IPS-18a (cell line): Measurements from ENCODE around the gene TMCC3.
A peak's percentile ranks its signal among the peaks of the same experiment; 100 is the strongest.
"Not testable (repeated sequence)": the region's sequence is repeated elsewhere in the genome, so short reads cannot be mapped to it uniquely, and the experiment has no call there.

Experiments
- H3K27ac ChIP-seq: one replicate; pipeline ENCODE4 v1.5.1; 2013; ENCODE audit warnings: low read length
- H3K27me3 ChIP-seq: one replicate; pipeline ENCODE4 v1.6.1; 2013; ENCODE audit warnings: mild to moderate bottlenecking, low read length; ENCODE audit not compliant: control insufficient read depth, insufficient read depth
- H3K36me3 ChIP-seq: one replicate; pipeline ENCODE4 v1.6.1; 2013; ENCODE audit warnings: low read depth, low read length; ENCODE audit not compliant: control insufficient read depth
- H3K4me1 ChIP-seq: one replicate; pipeline ENCODE4 v1.6.1; 2013; ENCODE audit warnings: low read depth, low read length; ENCODE audit not compliant: control insufficient read depth
- H3K4me3 ChIP-seq: one replicate; pipeline ENCODE4 v1.5.1; 2013; ENCODE audit warnings: low read length
- H3K9ac ChIP-seq: one replicate; pipeline ENCODE4 v1.6.1; 2013; ENCODE audit warnings: mild to moderate bottlenecking, low read length, moderate library complexity
- H3K9me3 ChIP-seq: one replicate; pipeline ENCODE4 v1.6.1; 2013; ENCODE audit warnings: low read depth, low read length; ENCODE audit not compliant: control insufficient read depth

Gene TMCC3

GRCh38 chr12:94650143-94651056 lies at the start of gene TMCC3:
TMCC3 (minus strand) TSS chr12:94650557; CDS start chr12:94650430, 127 bp downstream.
- peak within 1 kb of the TSS; percentile 11 for H3K9ac ChIP-seq
- H3K36me3 ChIP-seq: no peaks in the 10 kb centered on the region
- H3K4me3 ChIP-seq: peak within 1 kb of the TSS; percentile 73
- peaks cover 4% of the 10 kb centered on the region for H3K4me1 ChIP-seq
- peaks cover 25% of the 10 kb centered on the region for H3K27me3 ChIP-seq
- H3K9me3 ChIP-seq: no peaks in the 10 kb centered on the region
- no peak within 1 kb of the TSS for H3K27ac ChIP-seq

DNA sequence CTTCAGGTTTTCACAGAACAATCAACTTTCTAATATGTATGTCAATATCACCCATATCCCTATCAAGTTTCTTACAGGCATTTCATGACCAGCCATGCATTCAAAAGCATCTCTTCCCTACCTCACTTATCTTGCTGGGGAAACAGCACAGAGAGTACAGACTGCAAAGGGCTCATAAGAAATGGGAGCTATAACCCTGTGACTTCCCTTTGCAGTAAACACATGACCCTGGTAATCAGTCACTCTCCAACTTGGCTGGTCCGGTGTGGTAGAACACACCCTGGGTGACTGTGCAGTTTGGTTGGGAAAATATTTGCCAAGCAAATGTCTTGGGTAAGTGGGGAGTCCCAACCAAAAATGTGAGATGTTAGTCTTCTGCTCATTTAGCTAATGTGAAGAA lies 49.4 kb upstream of the TMCC3 start:
- Histone ChIP-seq H3K4me1 (no peaks in the 10 kb centered on the region), H3K36me3 (no peaks in the 10 kb centered on the region), H3K27ac (no peak overlapping the region), H3K27me3 (no peaks in the 10 kb centered on the region), H3K4me3 (no peak overlapping the region), H3K9me3 (no peaks in the 10 kb centered on the region), H3K9ac (no peak overlapping the region)

DNA sequence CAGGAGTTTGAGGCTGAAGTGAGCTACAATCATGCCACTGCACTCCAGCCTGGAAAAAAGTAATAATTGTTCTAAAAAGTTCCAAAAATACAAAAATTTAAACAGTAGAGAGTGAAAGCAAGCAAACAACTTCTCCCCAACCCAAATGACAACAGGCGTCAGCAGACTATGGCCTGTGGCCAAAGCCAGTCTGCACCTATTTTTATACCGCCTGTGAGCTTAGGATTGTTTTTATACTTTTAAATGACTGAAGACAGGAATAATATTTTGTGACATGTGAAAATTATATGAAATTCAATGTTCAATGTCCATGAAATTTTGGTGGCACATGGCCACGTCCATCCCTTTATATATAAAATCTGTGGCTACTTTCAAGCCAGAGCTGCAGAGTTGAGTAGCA lies 48.2 kb upstream of the TMCC3 start:
- Histone ChIP-seq H3K36me3 (no peaks in the 10 kb centered on the region), H3K4me1 (no peaks in the 10 kb centered on the region), H3K9me3 (no peaks in the 10 kb centered on the region), H3K9ac (no peak overlapping the region), H3K27me3 (no peaks in the 10 kb centered on the region), H3K27ac (no peak overlapping the region), H3K4me3 (no peak overlapping the region)

DNA sequence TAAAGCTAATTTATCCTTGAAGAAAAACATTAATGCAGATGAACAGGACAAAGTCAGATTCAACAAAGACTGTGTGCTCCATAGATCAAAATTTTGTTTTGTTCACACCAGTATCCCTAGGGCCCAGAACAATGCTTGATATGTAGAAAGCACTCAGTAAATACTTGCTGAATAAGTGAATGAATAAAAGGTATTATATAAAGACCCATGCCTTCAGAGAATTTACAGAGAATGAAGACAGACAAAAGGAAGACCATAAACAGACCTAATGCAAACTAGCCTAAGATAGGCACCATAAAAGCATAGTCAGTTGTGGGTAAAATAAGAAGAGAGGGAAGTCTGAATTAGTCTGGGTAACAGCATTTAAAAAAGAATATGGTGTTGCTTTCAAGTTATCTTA lies 47.3 kb upstream of the TMCC3 start:
- Histone ChIP-seq H3K36me3 (no peaks in the 10 kb centered on the region), H3K4me1 (no peaks in the 10 kb centered on the region), H3K27me3 (no peaks in the 10 kb centered on the region), H3K9ac (no peak overlapping the region), H3K27ac (no peak overlapping the region), H3K4me3 (no peak overlapping the region), H3K9me3 (no peaks in the 10 kb centered on the region)

GRCh38 chr12:94694732-94695131 lies 44.4 kb upstream of the TMCC3 start:
- H3K4me3 ChIP-seq: no peak overlapping the region
- H3K27me3 ChIP-seq: no peaks in the 10 kb centered on the region
- no peaks in the 10 kb centered on the region for H3K9me3 ChIP-seq
- H3K27ac ChIP-seq: no peak overlapping the region
- no peak overlapping the region for H3K9ac ChIP-seq
- no peaks in the 10 kb centered on the region for H3K4me1 ChIP-seq
- H3K36me3 ChIP-seq: no peaks in the 10 kb centered on the region

DNA sequence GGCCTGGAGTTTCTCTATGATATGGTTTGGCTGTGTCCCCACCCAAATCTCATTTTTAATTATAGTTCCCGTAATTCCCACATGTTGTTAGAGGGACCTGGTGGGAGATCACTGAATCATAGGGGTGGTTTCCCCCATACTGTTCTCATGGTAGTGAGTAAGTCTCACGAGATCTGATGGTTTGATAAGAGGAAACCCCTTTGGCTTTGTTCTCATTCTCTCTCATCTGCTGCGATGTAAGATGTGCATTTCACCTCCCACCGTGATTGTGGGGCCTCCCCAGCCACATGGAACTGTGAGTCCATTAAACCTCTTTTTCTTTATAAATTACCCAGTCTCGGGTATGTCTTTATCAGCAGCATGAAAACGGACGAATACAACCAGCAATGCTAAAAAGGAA lies 42.5 kb upstream of the TMCC3 start:
- not testable (repeated sequence) for H3K9ac ChIP-seq

GRCh38 chr12:94690198-94690771 lies 39.9 kb upstream of the TMCC3 start:
- H3K27ac ChIP-seq: no peak overlapping the region
- H3K4me1 ChIP-seq: no peaks in the 10 kb centered on the region
- H3K9me3 ChIP-seq: no peaks in the 10 kb centered on the region
- H3K4me3 ChIP-seq: no peak overlapping the region
- no peaks in the 10 kb centered on the region for H3K27me3 ChIP-seq
- H3K9ac ChIP-seq: no peak overlapping the region
- no peaks in the 10 kb centered on the region for H3K36me3 ChIP-seq

More for the DNA sequence above, 42.5 kb upstream of the TMCC3 start:
- H3K4me3 ChIP-seq, H3K9me3 ChIP-seq, H3K36me3 ChIP-seq, H3K27me3 ChIP-seq, H3K4me1 ChIP-seq, H3K27ac ChIP-seq: not testable (repeated sequence)

- no peaks in the 10 kb centered on the region for H3K4me1 ChIP-seq
- H3K4me3 ChIP-seq: no peak overlapping the region
- H3K9me3 ChIP-seq: no peaks in the 10 kb centered on the region
- no peak overlapping the region for H3K9ac ChIP-seq
- H3K27me3 ChIP-seq: no peaks in the 10 kb centered on the region
- H3K36me3 ChIP-seq: no peaks in the 10 kb centered on the region
- no peak overlapping the region for H3K27ac ChIP-seq
These were observed 39.3 kb upstream of the TMCC3 start for GRCh38 chr12:94689646-94690036.

DNA sequence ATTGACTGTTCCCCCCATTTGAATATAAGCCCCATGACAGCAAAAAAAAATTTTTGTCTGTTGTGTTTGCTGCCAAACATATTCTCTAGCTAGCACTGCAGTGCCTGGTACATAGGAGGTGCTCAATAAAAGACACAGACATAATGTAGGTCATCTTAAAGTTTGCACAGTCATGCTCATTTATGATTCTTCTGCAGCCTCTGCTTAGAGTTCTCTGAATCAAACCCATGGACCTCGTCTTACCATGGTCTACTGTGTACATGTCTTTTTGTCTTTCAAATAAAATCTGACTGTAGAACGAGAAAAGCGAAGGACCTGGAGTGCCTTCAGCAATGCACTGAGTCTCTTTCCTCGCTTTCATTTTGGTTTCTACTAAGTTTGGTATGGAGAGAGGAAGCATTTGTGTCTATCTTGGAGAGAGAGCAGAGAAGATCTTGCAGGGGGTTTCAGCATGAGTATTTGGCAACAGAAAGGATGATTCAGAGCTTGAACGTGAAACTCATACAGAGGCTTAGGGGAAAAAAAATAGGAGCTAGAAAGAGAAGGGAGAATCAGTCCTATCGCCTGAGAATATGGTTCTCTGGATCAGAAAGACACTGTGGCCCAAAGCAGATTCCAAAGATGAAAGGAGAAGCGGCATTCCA lies 38.8 kb upstream of the TMCC3 start:
- H3K36me3 ChIP-seq: no peaks in the 10 kb centered on the region
- H3K9me3 ChIP-seq: no peaks in the 10 kb centered on the region
- H3K27me3 ChIP-seq: no peaks in the 10 kb centered on the region
- no peak overlapping the region for H3K4me3 ChIP-seq
- H3K4me1 ChIP-seq: no peaks in the 10 kb centered on the region
- no peak overlapping the region for H3K9ac ChIP-seq
- H3K27ac ChIP-seq: no peak overlapping the region

GRCh38 chr12:94687891-94688290 lies 37.5 kb upstream of the TMCC3 start:
- Histone ChIP-seq H3K4me1 (no peaks in the 10 kb centered on the region), H3K27ac (no peak overlapping the region), H3K27me3 (no peaks in the 10 kb centered on the region), H3K36me3 (no peaks in the 10 kb centered on the region), H3K9ac (no peak overlapping the region), H3K9me3 (no peaks in the 10 kb centered on the region), H3K4me3 (no peak overlapping the region)

DNA sequence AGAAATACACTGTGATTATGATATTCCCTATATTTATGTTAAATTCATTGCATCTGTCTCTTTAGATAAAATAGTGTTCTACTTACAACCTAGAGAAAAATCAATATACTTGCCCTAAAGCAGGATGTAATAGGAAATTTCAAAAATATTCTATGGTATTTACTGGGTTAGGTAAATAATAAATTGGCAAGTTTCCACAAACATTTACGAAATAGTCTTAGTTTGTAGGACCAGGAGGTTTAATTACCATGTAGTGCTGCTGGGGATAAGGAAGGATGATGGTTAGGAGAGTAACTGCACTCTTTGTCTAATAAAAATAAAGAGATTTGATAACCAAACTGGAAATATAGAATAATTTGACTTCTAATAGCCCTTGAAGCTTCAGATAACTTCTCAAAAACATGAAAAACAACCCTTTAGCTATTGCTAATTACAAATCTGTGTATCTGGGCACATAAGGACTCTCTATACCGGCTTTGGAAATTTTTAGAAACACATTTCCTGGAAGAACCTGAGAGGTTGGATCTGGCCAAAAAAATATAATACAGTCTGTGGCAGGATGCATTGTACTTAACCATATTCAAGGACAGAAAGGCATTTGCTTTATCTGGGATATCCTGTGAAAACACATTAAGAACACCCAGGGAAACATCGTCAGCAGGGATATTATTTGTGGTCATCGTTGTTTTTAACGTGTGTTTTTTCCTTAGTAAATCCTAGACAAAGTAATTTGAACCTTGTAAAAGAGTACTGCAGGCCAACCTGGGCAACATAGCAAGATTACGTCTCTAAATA lies 36.7 kb upstream of the TMCC3 start:
- H3K4me1 ChIP-seq: no peaks in the 10 kb centered on the region
- no peak overlapping the region for H3K9ac ChIP-seq
- no peaks in the 10 kb centered on the region for H3K36me3 ChIP-seq
- H3K27me3 ChIP-seq: no peaks in the 10 kb centered on the region
- H3K9me3 ChIP-seq: no peaks in the 10 kb centered on the region
- no peak overlapping the region for H3K27ac ChIP-seq
- no peak overlapping the region for H3K4me3 ChIP-seq
